Spleen (tissue), 7 donors: ENCODE data around the gene CELF1.

ENCODE experiments used
- CTCF ChIP-seq, 11 experiments: fragments of 200-600 bp in 7 of 11; fragments of 450-650 bp in 4 of 11; sonication (generic) in 4 of 11; IDR thresholded peaks in 8 of 11; conservative IDR thresholded peaks in 3 of 11; 1 replicate in 7 of 11; 2 replicates in 4 of 11; pipeline versions ENCODE4 v1.4.0 to v1.8.0; 2016 to 2021; ENCODE audit warnings: antibody characterized with exemption in 11 of 11, inconsistent platforms in 4 of 11, mild to moderate bottlenecking in 1 of 11
- POLR2A ChIP-seq, 3 donors: fragments of 450-650 bp; IDR thresholded peaks; one replicate each; pipeline ENCODE4 v1.5.1; 2017; ENCODE audit warnings: antibody characterized with exemption in 3 of 3, mild to moderate bottlenecking in 1 of 3
- donor health status: DM: no; HTN: no; CAD: no; lungs with moderate emphysema.
- donor health status: DM: no; HTN: no; CAD: no.
- donor health status: DM: no; HTN: no; CAD: no.

- TF ChIP-seq POLR2A (IDR thresholded peaks at IDR 0.05) (no peak), CTCF (IDR thresholded peaks at IDR 0.05 in 8 of 11, conservative IDR thresholded peaks at IDR 0.05 in 3 of 11) (no peak)
Observed at GRCh38 chr11:47431356-47432083, 121.4 kb downstream of the CELF1 start.
